Left lung (tissue), 10 donors: ENCODE results near the gene INTS11. TPM values are rescaled to one million over a fixed set of nuclear protein-coding genes. Genes with fewer than 3 reads are reported as not detected.
"Not testable (repeated sequence)": the region's sequence is repeated elsewhere in the genome, so short reads cannot be mapped to it uniquely, and the experiment has no call there.

Source experiments
- ATAC-seq: fragments of 200-7000 bp; cut with Tn5 transposase; one replicate; pipeline ENCODE4 v1.9.1; 2020; ENCODE audit warnings: moderate library complexity
- DNase-seq, 4 donors: peaks; one replicate each; pipeline ENCODE4 v3.0.0-alpha.2; 2013 to 2020
- H3K27ac ChIP-seq, 2 donors: fragments of 200-600 bp; sonication (generic) in 1 of 2; one replicate each; pipeline versions ENCODE4 v1.5.0 to v1.8.0; 2020 to 2021
- H3K27me3 ChIP-seq, 2 donors: fragments of 200-600 bp; sonication (generic) in 1 of 2; one replicate each; pipeline versions ENCODE4 v1.5.0 to v1.8.0; 2020 to 2021
- H3K36me3 ChIP-seq, 2 donors: fragments of 200-600 bp; sonication (generic) in 1 of 2; one replicate each; pipeline versions ENCODE4 v1.5.0 to v1.8.0; 2020 to 2021
- H3K4me1 ChIP-seq, 2 donors: fragments of 200-600 bp; one replicate each; pipeline ENCODE4 v1.8.0; 2021
- H3K4me3 ChIP-seq, 2 donors: fragments of 200-600 bp; sonication (generic) in 1 of 2; one replicate each; pipeline versions ENCODE4 v1.5.0 to v1.8.0; 2020 to 2021; ENCODE audit warnings: mild to moderate bottlenecking in 1 of 2
- H3K9me3 ChIP-seq, 2 donors: fragments of 200-600 bp; sonication (generic) in 1 of 2; one replicate each; pipeline versions ENCODE4 v1.5.0 to v1.8.0; 2020 to 2021
- intact Hi-C, 2 donors: fragments of 100-400 bp; cut with DNase I; formaldehyde crosslinking; loops; one replicate each; pipeline versions ENCODE4 v1.11.2 to v1.14.2; 2022
- polyA plus RNA-seq, 6 donors: library from polyadenylated mRNA; unstranded; fragments of 120-200 nt; gene quantifications; one replicate each; pipeline ENCODE4 v1.2.1, GENCODE V29; 2013; ENCODE audit not compliant: insufficient read length in 6 of 6
- total RNA-seq, 2 donors: library from RNA; stranded (reverse); fragmentation: NEBNext Ultra II Directional; extraction: Animal tissue kit (Norgen Biotek cat#: 25700); gene quantifications; one replicate each; pipeline ENCODE4 v1.2.1, GENCODE V29; 2021
- TF ChIP-seq, protein P1 (sequence below), 2 donors: fragments of 200-600 bp; sonication (generic) in 1 of 2; IDR thresholded peaks; one replicate each; pipeline versions ENCODE4 v1.5.0 to v1.8.0; 2021; ENCODE audit warnings: antibody characterized with exemption in 2 of 2
- donor health status: DM: no; HTN: yes; CAD: no.
- donor health status: DM: no; HTN: no; CAD: no.

The INTS11 gene
- total and polyA plus RNA-seq, 8 donors: 67.0 to 166 (median 117) TPM

DNA sequence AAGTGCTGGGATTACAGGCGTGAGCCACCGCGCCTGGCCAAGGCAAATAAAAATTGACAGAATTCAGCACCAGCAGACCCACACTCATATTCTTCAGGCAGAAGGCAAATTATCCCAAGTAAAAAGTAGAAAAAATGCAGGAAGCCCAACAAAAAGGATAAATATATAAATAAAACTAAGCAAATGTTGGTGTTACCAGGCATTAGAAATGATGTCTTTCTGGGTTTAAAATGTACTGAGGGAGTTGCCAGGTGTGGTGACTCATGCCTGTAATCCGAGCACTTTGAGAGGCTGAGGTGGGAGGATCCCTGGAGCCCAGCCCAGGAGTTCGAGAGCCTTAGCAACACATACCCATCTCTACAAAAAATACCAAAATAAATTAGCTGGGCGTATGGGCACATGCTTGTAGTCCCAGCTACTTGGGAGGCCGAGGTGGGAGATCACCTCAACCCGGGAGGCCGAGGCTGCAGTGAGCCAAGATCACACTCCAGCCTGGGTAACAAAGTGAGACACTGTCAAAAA lies 6.3 kb downstream of the INTS11 start:
- H3K27ac ChIP-seq: peak overlapping the region; percentile 38 to 65
- peaks cover 0 to 78% of the 10 kb centered on the region in 2 donors for H3K36me3 ChIP-seq
- H3K27me3 ChIP-seq: no peaks in the 10 kb centered on the region
- TF ChIP-seq, protein P1, sequence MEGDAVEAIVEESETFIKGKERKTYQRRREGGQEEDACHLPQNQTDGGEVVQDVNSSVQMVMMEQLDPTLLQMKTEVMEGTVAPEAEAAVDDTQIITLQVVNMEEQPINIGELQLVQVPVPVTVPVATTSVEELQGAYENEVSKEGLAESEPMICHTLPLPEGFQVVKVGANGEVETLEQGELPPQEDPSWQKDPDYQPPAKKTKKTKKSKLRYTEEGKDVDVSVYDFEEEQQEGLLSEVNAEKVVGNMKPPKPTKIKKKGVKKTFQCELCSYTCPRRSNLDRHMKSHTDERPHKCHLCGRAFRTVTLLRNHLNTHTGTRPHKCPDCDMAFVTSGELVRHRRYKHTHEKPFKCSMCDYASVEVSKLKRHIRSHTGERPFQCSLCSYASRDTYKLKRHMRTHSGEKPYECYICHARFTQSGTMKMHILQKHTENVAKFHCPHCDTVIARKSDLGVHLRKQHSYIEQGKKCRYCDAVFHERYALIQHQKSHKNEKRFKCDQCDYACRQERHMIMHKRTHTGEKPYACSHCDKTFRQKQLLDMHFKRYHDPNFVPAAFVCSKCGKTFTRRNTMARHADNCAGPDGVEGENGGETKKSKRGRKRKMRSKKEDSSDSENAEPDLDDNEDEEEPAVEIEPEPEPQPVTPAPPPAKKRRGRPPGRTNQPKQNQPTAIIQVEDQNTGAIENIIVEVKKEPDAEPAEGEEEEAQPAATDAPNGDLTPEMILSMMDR (IDR thresholded peaks at IDR 0.05): no peak
- H3K4me3 ChIP-seq: no peak overlapping the region
- peak; percentile 88 for ATAC-seq
- intact Hi-C loops: no loop called here
- H3K4me1 ChIP-seq: peaks cover 7 to 42% of the 10 kb centered on the region in 2 donors
- peak in 2 of 4 donors; percentile 60 to 83 for DNase-seq
- no peaks in the 10 kb centered on the region for H3K9me3 ChIP-seq

DNA sequence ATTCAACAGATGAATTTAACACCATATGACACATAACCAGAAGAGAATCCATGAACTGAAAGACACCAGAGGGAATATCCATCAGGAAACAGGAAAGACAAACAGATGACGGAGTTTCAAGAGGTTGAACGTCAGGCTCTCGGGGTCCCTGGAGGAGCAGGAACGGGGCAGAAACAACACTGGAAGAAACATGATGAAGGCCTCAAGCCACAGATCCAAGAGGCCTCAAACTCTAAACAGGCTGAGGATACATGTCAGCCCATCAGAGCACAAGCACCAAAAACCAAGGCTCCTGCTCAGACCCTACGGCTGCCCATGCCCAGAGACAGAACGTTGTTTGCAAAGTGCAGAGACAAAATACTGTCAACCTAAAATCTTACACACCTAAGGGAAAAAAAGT lies 7.0 kb downstream of the INTS11 start:
- ATAC-seq (no peak), DNase-seq (no peak)
- TF ChIP-seq, protein P1 (IDR thresholded peaks at IDR 0.05): no peak
- no peaks in the 10 kb centered on the region for H3K27me3 ChIP-seq
- H3K4me1 ChIP-seq: peaks cover 7 to 36% of the 10 kb centered on the region in 2 donors
- H3K4me3 ChIP-seq: no peak overlapping the region
- H3K36me3 ChIP-seq: peaks cover 0 to 86% of the 10 kb centered on the region in 2 donors
- intact Hi-C loops: no loop called here
- peak overlapping the region; percentile 38 to 65 for H3K27ac ChIP-seq
- no peaks in the 10 kb centered on the region for H3K9me3 ChIP-seq

DNA sequence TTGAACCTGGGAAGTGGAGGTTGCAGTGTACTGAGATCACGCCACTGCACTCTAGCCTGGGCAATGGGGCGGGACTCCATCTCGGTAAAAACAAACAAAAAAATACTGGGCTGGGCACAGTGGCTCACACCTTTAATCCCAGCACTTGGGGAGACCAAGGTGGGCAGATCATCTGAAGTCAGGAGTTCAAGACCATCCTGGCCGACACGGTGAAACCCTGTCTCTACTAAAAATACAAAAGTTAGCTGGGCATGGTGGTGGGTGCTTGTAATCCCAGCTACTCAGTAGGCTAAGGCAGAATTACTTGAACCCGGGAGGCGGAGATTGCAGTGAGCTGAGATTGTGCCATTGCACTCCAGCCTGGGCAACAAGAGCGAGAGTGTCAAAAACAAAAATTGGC lies 8.3 kb downstream of the INTS11 start:
- H3K27ac ChIP-seq, intact Hi-C loops, H3K4me3 ChIP-seq, H3K27me3 ChIP-seq, DNase-seq, H3K9me3 ChIP-seq, ATAC-seq: not testable (repeated sequence)
- peaks cover 0 to 93% of the 10 kb centered on the region in 2 donors for H3K36me3 ChIP-seq
- peaks cover 7 to 26% of the 10 kb centered on the region in 2 donors for H3K4me1 ChIP-seq

DNA sequence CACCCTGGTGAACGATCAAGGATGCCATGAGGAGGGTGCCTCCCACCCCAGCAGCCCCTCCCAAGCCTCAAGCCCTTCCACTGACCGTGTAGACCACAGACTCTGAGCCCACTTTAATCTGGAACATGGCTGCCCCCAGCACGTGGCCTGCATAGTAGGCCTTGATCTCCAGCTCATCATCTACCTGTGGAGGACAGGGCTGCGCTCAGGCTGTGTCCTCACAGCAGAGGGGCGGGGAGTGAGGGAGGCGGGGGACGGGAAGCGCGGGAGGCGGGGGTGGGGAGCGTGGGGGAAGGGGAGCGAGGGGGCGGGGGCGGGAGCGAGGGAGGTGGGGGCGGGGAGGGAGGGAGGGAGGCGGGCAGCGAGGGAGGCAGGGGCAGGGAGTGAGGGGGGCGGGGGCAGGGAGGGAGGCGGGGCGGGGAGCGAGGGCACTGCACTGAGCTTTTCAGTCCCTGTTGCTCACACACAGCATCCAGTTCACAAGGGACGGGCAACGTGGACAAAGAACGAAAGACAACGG lies 9.0 kb downstream of the INTS11 start:
- ATAC-seq: no peak
- peaks cover 7 to 22% of the 10 kb centered on the region in 2 donors for H3K4me1 ChIP-seq
- no peak overlapping the region for H3K4me3 ChIP-seq
- DNase-seq: no peak
- H3K36me3 ChIP-seq: peaks cover 0 to 93% of the 10 kb centered on the region in 2 donors
- intact Hi-C loops: no loop called here
- H3K9me3 ChIP-seq: no peaks in the 10 kb centered on the region
- H3K27ac ChIP-seq: no peak overlapping the region
- H3K27me3 ChIP-seq: no peaks in the 10 kb centered on the region
- TF ChIP-seq, protein P1 (IDR thresholded peaks at IDR 0.05): no peak

DNA sequence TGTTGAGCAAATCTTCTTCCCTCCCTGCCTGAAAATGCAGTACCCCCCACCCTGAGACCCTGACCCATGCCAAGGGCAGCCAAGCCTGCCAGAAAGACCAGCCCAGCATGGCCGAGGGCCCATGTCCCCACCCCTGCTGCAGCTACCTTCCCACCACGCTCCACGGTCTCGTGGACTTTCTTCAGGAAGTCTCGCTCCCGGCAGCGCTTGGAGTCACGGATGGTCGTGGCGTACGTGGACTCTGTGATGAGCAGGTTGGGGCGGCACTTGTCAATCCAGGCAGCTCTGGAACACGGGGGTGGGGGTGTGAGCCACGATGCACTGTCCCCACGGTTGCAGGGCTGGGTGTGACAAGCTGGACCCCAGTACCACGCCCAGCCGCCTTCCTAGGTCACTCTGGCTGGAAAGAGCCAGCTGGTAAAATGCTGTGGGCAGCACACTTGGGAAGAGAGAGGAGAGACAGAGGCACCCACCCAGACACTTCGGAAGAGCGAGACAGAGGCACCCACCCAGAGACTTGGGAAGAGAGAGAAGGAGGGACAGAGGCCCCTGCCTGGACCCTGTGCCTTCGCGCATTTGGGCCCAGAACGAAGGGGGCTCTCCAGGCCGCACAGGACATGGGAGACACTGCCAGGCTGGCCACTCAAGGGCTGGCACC lies 9.7 kb downstream of the INTS11 start:
- no peaks in the 10 kb centered on the region for H3K27me3 ChIP-seq
- TF ChIP-seq, protein P1 (IDR thresholded peaks at IDR 0.05): no peak
- H3K27ac ChIP-seq: no peak overlapping the region
- intact Hi-C loops: no loop called here
- DNase-seq (no peak), ATAC-seq (no peak)
- H3K4me1 ChIP-seq: peaks cover 7 to 22% of the 10 kb centered on the region in 2 donors
- no peak overlapping the region for H3K4me3 ChIP-seq
- H3K9me3 ChIP-seq: no peaks in the 10 kb centered on the region
- H3K36me3 ChIP-seq: peaks cover 0 to 93% of the 10 kb centered on the region in 2 donors
